Ramos (cell line): ENCODE results near the gene TANC1.
"Not testable (repeated sequence)": the region's sequence is repeated elsewhere in the genome, so short reads cannot be mapped to it uniquely, and the experiment has no call there.

Experiments used
- in situ Hi-C: fragments of 300-500 bp; cut with MboI; formaldehyde crosslinking; loops from one replicate; pipeline ENCODE4 v1.14.3; 2022; ENCODE audit warnings: low sequenced_read_pairs; ENCODE audit not compliant: unreplicated experiment

TANC1 gene

GRCh38 chr2:159080641-159081040 is 112.2 kb downstream of the TANC1 start:
- in situ Hi-C loops: no loop called here

- in situ Hi-C loops: no loop called here
These were observed 113.7 kb downstream of the TANC1 start for GRCh38 chr2:159082119-159082518.

- in situ Hi-C loops: no loop called here
These were observed 116.2 kb downstream of the TANC1 start for GRCh38 chr2:159084384-159085370.

GRCh38 chr2:159086342-159086741 is 117.9 kb downstream of the TANC1 start:
- in situ Hi-C loops: no loop called here

GRCh38 chr2:159086826-159087225 is 118.4 kb downstream of the TANC1 start:
- in situ Hi-C loops: no loop called here

GRCh38 chr2:159088906-159089305 is 120.5 kb downstream of the TANC1 start:
- in situ Hi-C loops: no loop called here

- in situ Hi-C loops: no loop called here
These were observed 121.1 kb downstream of the TANC1 start for GRCh38 chr2:159089543-159089942.

GRCh38 chr2:159090514-159091201 is 122.2 kb downstream of the TANC1 start:
- in situ Hi-C loops: no loop called here

GRCh38 chr2:159091381-159091780 is 122.9 kb downstream of the TANC1 start:
- in situ Hi-C loops: no loop called here

- in situ Hi-C loops: no loop called here
These were observed 123.5 kb downstream of the TANC1 start for GRCh38 chr2:159091976-159092375.

- in situ Hi-C loops: no loop called here
These were observed 125.1 kb downstream of the TANC1 start for GRCh38 chr2:159093497-159093896.

GRCh38 chr2:159094173-159094737 is 125.8 kb downstream of the TANC1 start:
- in situ Hi-C loops: no loop called here

GRCh38 chr2:159095813-159096212 is 127.4 kb downstream of the TANC1 start:
- in situ Hi-C loops: no loop called here

GRCh38 chr2:159096302-159096855 is 127.9 kb downstream of the TANC1 start:
- in situ Hi-C loops: not testable (repeated sequence)

GRCh38 chr2:159096901-159097300 is 128.5 kb downstream of the TANC1 start:
- in situ Hi-C loops: no loop called here

- in situ Hi-C loops: no loop called here
These were observed 129.9 kb downstream of the TANC1 start for GRCh38 chr2:159098361-159098760.

- in situ Hi-C loops: no loop called here
These were observed 130.5 kb downstream of the TANC1 start for GRCh38 chr2:159098921-159099411.

- in situ Hi-C loops: no loop called here
These were observed 133.5 kb downstream of the TANC1 start for GRCh38 chr2:159101755-159102489.

- in situ Hi-C loops: no loop called here
These were observed 135.0 kb downstream of the TANC1 start for GRCh38 chr2:159103411-159103810.

GRCh38 chr2:159106109-159106508 is 137.7 kb downstream of the TANC1 start:
- in situ Hi-C loops: no loop called here
